WTC11 (cell line): ENCODE data around the gene ITGAE. TPM values are rescaled to one million over a fixed set of nuclear protein-coding genes. Genes with fewer than 3 reads are reported as not detected.

Experiments
- ATAC-seq: fragments of 200-7000 bp; cut with Tn5 transposase; 2 replicates; pipeline ENCODE4 v1.10.0; 2021; ENCODE audit warnings: mild to moderate bottlenecking, moderate library complexity
- CTCF ChIA-PET: fragments of 300-600 bp; sonication (Branson Sonifier 250); formaldehyde crosslinking; loops from one replicate; lab custom pipeline; 2021; ENCODE audit warnings: antibody characterized with exemption; lab: Charles Lee
- POLR2A ChIA-PET: fragments of 350-600 bp; sonication (Branson Sonifier 250); formaldehyde crosslinking; loops from one replicate; lab custom pipeline; 2021; ENCODE audit warnings: antibody characterized with exemption; lab: Charles Lee
- DNase-seq: peaks from one replicate; pipeline ENCODE4 v3.0.0; 2021; ENCODE audit warnings: low spot score
- H3K27ac Mint-ChIP-seq: 2 replicates; pipeline ENCODE4 v1.8.0; 2021; ENCODE audit warnings: mixed read lengths
- H3K27me3 Mint-ChIP-seq: 2 replicates; pipeline ENCODE4 v1.8.0; 2021; ENCODE audit warnings: low read depth, mild to moderate bottlenecking, moderate library complexity, mixed read lengths
- H3K36me3 Mint-ChIP-seq: 2 replicates; pipeline ENCODE4 v1.8.0; 2021; ENCODE audit warnings: mixed read lengths
- H3K4me1 Mint-ChIP-seq: 2 replicates; pipeline ENCODE4 v1.8.0; 2022; ENCODE audit warnings: mixed read lengths
- H3K4me3 Mint-ChIP-seq: 2 replicates; pipeline ENCODE4 v1.8.0; 2021; ENCODE audit warnings: mild to moderate bottlenecking, moderate library complexity, mixed read lengths
- H3K9me3 Mint-ChIP-seq: 2 replicates; pipeline ENCODE4 v1.8.0; 2021; ENCODE audit warnings: mixed read lengths
- FOXP1 ChIP-seq: sonication (generic); formaldehyde crosslinking; IDR thresholded peaks from 2 replicates; pipeline ENCODE4 v1.8.0; 2022; ENCODE audit warnings: missing genetic modification reagents, mild to moderate bottlenecking, moderate library complexity, borderline replicate concordance
- IRF2 ChIP-seq: sonication (generic); formaldehyde crosslinking; IDR thresholded peaks from 2 replicates; pipeline ENCODE4 v1.8.0; 2022; ENCODE audit warnings: low read depth, missing genetic modification reagents, borderline replicate concordance
- NR1H2 ChIP-seq: sonication (generic); formaldehyde crosslinking; IDR thresholded peaks from 2 replicates; pipeline ENCODE4 v1.9.0; 2021; ENCODE audit warnings: mild to moderate bottlenecking, moderate library complexity, missing genetic modification reagents
- PRDM15 ChIP-seq: sonication (generic); formaldehyde crosslinking; IDR thresholded peaks from 2 replicates; pipeline ENCODE4 v1.8.0; 2022; ENCODE audit warnings: missing genetic modification reagents
- PREB ChIP-seq: sonication (generic); formaldehyde crosslinking; IDR thresholded peaks from 2 replicates; pipeline ENCODE4 v1.8.1; 2022; ENCODE audit warnings: mild to moderate bottlenecking, missing genetic modification reagents, moderate library complexity, borderline replicate concordance
- RORB ChIP-seq: fragments of 250-450 bp; sonication (Bioruptor Pico); IDR thresholded peaks from 2 replicates; pipeline ENCODE4 v1.9.0; 2021; ENCODE audit warnings: mild to moderate bottlenecking
- STAT6 ChIP-seq: sonication (generic); formaldehyde crosslinking; conservative IDR thresholded peaks from 2 replicates; pipeline ENCODE4 v1.8.1; 2023; ENCODE audit warnings: mild to moderate bottlenecking, low read depth, missing genetic modification reagents, moderate library complexity
- TP53 ChIP-seq: sonication (generic); formaldehyde crosslinking; IDR thresholded peaks from 2 replicates; pipeline ENCODE4 v1.8.1; 2023; ENCODE audit warnings: mild to moderate bottlenecking, missing genetic modification reagents
- ZSCAN18 ChIP-seq: fragments of 250-450 bp; sonication (Bioruptor Pico); IDR thresholded peaks from 2 replicates; pipeline ENCODE4 v2.1.2; 2022; ENCODE audit warnings: mild to moderate bottlenecking, moderate library complexity
- total RNA-seq: library from RNA; stranded (reverse); gene quantifications from 3 replicates; pipeline ENCODE4 v1.2.3, GENCODE V29; 2021
- TF ChIP-seq, protein P1 (sequence below): sonication (generic); formaldehyde crosslinking; IDR thresholded peaks from 2 replicates; pipeline ENCODE4 v1.8.1; 2022; ENCODE audit warnings: missing genetic modification reagents, borderline replicate concordance
- TF ChIP-seq, protein P2 (sequence below): sonication (generic); formaldehyde crosslinking; IDR thresholded peaks from 2 replicates; pipeline ENCODE4 v1.8.0; 2023; ENCODE audit warnings: missing genetic modification reagents

ITGAE gene
- total RNA-seq, 1 experiment from 2014 or later = 19.5 TPM

DNA sequence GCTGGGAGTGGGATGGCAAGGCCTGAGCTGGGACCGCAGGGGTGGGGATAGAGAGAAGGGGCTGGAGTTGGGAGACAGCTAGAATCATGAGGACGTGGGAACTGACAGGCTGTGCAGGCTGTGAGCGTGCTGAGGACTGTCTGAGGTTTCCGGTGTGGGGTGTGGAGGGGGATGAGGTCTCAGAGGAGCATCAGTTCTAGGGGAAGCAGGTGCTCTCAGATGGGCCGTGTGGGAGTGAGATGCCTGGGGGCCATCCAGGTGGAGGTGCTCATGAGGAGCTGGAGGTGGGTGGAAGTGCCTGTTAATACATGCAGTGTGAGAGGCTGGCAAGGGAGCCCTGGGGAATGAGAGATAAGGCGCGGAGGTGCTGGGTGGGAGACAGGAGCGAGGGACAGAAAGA is 50.1 kb downstream of the ITGAE start:
- no peaks in the 10 kb centered on the region for H3K36me3 Mint-ChIP-seq
- no peak for ATAC-seq
- ChIA-PET POLR2A (no interaction called here), CTCF (interaction anchor here (10.0 kb wide), 1 partner anchor 12 kb away, joined by 117 read pairs; no protein-coding TSS in a partner anchor)
- no peaks in the 10 kb centered on the region for H3K9me3 Mint-ChIP-seq
- H3K4me3 Mint-ChIP-seq = no peak overlapping the region
- no peak overlapping the region for H3K27ac Mint-ChIP-seq
- TF ChIP-seq RORB (CRISPR knock-in tag) = no peak
- TF ChIP-seq, protein P1, sequence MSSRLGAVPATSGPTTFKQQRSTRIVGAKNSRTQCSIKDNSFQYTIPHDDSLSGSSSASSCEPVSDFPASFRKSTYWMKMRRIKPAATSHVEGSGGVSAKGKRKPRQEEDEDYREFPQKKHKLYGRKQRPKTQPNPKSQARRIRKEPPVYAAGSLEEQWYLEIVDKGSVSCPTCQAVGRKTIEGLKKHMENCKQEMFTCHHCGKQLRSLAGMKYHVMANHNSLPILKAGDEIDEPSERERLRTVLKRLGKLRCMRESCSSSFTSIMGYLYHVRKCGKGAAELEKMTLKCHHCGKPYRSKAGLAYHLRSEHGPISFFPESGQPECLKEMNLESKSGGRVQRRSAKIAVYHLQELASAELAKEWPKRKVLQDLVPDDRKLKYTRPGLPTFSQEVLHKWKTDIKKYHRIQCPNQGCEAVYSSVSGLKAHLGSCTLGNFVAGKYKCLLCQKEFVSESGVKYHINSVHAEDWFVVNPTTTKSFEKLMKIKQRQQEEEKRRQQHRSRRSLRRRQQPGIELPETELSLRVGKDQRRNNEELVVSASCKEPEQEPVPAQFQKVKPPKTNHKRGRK (CRISPR knock-in tag) = no peak
- TF ChIP-seq, protein P2, sequence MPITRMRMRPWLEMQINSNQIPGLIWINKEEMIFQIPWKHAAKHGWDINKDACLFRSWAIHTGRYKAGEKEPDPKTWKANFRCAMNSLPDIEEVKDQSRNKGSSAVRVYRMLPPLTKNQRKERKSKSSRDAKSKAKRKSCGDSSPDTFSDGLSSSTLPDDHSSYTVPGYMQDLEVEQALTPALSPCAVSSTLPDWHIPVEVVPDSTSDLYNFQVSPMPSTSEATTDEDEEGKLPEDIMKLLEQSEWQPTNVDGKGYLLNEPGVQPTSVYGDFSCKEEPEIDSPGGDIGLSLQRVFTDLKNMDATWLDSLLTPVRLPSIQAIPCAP = no peak
- no peak for TF ChIP-seq ZSCAN18 (CRISPR knock-in tag)
- no peak for TF ChIP-seq PREB
- TF ChIP-seq IRF2 = no peak
- no peak for TF ChIP-seq STAT6 (CRISPR knock-in tag)
- no peaks in the 10 kb centered on the region for H3K27me3 Mint-ChIP-seq
- peaks cover 15% of the 10 kb centered on the region for H3K4me1 Mint-ChIP-seq
- DNase-seq = no peak

DNA sequence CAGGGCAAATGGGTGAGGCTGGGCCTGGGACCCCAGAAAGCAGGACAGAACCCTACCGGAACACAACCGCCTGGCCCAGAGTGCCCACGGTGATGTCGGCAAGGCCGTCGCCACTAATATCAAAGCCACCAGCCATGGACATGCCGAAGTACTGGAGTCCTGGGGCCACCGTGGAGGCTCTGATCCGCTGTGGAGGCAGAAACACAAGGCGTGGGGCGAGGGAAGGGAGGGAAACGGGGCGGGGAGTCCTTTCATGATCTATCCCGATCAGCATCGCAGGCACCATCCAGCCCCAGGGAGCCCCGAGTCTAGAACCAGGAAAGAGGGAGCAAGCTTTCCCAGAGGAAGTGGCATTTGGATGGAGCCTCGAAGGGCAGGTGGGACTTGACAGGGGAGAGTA is 50.7 kb downstream of the ITGAE start:
- ATAC-seq = no peak
- ChIA-PET CTCF (interaction anchor here (10.0 kb wide), 1 partner anchor 12 kb away, joined by 117 read pairs; no protein-coding TSS in a partner anchor), POLR2A (no interaction called here)
- Mint-ChIP-seq H3K27ac (no peak overlapping the region), H3K27me3 (no peaks in the 10 kb centered on the region), H3K4me3 (no peak overlapping the region)
- DNase-seq = no peak
- TF ChIP-seq NR1H2 (CRISPR knock-in tag) (no peak), TP53 (no peak), PRDM15 (CRISPR knock-in tag) (no peak), FOXP1 (no peak)
- TF ChIP-seq, all 79 proteins: peak for 0
- no peaks in the 10 kb centered on the region for H3K9me3 Mint-ChIP-seq
- H3K4me1 Mint-ChIP-seq = peaks cover 12% of the 10 kb centered on the region
- no peaks in the 10 kb centered on the region for H3K36me3 Mint-ChIP-seq
